HL-60/S4 treated with phorbol 12-myristate 13-acetate at 8.2 ng/mL for 4 days and 3 days (cell line): ENCODE data around the gene CSF2RB.
"Not testable (repeated sequence)": the region's sequence is repeated elsewhere in the genome, so short reads cannot be mapped to it uniquely, and the experiment has no call there.

Source experiments
- in situ Hi-C: fragments of 300-500 bp; cut with MboI; formaldehyde crosslinking; loops from 2 replicates; pipeline ENCODE4 v1.15.0; 2022; ENCODE audit warnings: low sequenced_read_pairs

CSF2RB gene

DNA sequence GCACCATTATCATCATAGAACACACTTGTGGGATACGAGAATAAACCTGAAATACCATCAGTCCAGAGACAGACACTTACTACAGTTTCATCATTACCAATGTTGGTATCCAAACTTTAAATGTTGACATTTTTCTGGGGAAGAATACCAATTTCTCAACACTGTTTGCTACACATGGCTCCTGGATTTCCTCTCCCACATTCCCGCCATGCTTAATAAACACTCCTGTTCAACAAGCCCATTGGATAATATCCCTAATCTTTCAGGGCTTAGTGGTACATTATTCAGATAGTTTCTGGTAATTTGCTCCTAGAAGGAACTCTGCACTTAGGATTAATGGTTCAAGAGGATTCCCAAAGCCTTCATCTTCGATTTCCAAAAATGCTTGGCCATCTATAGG, 48.2 kb downstream of the CSF2RB start:
- in situ Hi-C loops: no loop called here

DNA sequence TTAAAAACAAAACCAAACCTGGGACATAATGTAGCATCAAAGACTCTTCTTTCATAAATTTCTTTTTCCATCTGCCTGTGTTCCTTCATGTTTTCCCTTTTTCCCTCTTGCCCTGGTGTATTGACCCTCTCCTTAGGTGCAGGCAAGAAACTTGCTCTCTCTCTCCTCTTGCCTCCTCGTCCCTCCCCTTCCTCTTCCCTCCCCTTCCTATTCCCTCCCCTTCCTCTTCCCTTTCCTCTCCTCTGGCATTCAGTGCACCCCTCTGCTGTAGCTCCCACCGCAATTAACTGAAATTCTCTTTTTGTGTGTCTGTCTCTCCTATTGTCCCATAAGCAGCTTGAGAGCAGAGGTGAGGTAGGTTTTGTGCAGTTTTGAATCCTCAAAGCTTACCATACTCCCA, 49.9 kb downstream of the CSF2RB start:
- in situ Hi-C loops: no loop called here

DNA sequence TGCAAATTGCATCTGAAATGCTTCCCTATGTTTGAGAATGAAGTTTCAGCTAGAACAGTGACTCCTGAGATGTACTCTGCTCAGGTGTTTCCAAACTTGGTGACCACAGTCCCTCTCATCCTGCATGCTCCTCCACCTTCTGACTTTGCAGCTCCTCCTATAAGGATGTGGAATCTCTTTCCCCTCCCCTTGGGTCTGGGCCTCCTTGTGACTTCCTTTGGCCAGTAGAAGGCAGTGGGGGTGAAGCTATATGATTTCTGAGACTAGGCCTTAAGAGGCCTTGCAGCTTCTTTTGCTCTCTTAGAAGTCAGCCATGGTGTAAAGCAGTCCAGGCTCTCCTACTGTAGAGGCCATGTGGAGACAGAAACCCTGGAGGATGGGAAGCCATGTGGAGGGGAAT, 50.7 kb downstream of the CSF2RB start:
- in situ Hi-C loops: no loop called here

DNA sequence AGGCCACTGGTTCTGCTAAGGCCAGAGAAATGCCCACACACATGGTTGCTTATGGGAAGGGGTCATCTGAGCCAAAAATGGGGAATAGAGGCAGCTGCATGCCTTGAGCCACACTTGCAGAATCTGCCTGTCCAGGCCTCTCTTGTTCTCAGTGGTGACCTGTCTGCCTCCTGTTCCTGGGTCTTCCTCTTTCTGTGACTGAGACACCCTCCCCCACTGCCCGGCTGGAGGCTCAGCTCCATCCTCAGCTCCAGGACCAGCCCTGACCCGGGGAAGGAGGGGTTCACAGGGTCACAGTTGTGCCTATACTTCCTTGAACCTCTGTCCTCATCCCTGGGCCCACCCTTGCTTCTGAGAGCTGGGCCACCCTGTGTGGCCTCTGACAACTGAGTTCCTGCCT, 52.3 kb downstream of the CSF2RB start:
- in situ Hi-C loops: no loop called here

DNA sequence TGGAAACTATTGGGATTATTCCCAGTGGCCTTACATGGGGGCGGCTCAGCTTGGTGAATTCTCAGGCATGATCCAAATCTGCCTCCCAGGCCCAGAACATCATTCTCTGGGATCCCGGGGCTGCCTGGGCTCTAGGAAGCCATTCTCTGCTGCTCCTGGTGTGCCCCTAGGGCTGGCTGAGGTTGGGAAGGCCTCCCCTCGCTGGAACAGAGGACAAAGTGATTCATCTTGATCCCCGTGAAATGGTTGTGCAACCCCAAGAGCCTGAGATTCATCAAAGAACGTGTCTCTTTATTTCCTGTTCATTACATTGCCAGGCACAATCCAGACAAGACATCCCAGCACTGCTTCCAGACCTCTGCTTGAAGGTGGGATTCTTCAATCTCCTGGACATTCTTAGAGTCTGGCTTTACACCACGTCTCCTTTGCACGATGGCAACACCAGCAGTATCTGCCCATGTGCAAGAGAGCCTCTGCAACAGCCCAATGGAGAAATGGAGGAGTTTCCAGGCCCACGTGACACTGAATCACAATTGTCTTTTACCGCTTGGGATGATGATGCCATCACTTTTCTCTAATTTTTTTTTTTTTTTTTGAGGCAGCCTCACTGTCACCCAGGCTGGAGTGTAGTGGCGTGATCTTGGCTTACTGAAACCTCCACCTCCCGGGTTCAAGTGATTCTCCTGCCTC, 53.6 kb downstream of the CSF2RB start:
- in situ Hi-C loops: no loop called here

DNA sequence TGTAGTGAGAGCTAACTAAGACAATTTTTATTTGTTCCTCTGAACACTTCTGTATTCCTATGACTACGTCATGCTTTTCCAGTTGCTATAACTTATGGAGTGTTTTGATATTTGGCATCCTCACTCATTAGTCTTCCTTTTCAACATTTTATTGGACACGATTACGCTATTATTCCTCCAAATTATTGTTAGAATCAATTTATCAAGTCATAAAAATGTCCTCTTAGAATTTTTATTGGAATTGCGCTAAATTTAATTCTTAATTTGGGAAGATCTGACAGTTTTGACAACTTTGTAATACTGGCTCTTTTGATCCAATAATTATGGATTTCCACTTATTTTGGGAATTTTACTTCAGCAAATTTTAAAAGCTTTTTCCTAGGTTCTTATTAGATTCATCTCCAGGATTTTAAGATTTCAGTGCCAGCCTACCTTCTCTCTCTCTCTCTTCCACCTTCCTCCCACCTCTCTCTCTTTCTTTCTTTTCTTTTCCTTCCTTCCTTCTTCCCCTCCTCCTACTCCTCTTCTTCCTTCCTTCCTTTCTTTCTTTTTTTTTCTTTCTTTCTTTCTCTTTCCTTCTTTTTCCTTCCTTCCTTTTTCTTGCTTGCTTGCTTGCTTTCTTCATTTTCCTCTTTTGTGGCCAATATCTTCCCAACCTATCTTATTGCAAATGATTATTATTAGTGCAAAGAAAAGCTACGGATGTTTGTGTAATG, 55.0 kb downstream of the CSF2RB start:
- in situ Hi-C loops: no loop called here

DNA sequence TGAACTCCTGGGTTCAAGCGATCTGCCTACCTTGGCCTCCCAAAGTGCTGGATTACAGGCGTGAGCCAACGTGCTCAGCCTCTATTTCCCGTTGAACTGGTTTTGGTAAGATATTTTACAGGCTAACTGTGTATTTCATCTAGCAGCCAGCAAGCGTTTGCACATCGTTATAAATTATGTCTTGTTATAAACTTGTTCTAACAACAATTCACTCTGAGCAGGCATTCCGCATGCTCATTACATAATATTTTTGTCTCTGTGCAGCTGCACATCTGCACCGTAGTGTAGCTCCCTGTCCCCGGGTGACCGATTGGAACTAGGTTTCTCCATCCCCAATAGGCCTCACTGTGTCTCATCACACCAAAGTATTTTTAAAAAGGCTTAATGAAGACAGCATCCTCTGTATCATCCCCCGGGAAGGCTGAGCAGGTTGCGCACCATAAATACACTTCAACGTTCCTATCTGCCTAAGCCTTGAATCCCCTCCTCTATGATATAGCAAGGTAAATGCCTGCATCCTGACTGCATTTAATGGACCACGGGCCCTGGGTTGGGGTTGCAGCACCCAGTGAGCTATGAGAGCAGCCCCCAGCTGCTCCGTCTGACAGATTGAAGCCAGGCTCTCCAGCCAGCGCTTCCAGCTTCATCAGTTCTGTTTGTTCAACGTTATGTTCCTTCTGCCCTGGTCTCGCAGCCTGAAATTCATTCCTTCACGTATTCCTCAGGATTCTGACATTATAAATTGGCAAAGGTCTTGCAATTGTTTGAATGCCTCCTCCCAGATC, 58.1 kb downstream of the CSF2RB start:
- in situ Hi-C loops: loop anchor here (10.0 kb wide), 1 partner anchor 107 kb away; the partner anchor contains the start of gene NCF4

DNA sequence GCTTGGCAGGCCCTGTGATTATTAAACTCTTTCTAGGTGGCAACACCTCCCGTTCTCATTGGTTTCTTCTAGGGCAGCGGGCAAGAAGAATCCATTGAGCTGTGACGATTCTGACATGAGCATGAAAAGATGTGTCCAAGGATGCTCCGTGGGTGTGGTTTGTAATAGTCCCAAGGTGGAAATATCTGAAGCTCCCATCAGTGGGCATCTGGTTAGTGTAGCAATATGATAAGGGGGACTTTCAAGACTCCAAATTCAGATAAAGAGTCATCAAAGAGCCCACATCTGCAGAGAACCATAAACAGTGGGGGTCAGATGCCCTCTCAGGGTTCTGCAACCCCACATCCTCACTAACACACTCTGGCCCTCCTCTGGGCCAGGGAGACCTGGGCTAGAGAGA, 63.2 kb downstream of the CSF2RB start:
- in situ Hi-C loops: loop anchor here (10.0 kb wide), 1 partner anchor 112 kb away; the partner anchor contains the start of gene NCF4

DNA sequence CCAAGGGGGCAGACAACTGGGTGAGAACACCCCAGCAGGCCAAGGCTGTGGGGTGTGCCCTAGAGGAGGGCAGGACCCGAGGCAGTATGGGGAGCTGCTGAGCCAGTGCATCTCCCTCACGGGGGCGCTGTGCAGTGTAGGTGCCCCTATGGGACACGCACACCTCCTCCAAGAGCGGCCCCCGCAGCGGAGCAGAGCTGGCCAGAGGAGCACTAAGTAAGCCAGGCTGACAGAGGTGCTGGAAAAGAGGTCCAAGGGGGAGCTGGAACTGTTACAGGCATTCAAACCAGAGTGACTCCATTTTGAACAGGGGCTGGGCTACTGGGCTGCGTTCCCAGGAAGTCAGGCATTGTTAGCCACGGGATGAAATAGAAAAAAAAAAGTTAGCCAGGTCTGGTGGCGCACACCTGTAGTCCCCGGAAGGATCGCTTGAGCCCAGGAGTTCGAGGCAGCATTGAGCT, 64.0 kb downstream of the CSF2RB start:
- in situ Hi-C loops: loop anchor here (10.0 kb wide), 1 partner anchor 113 kb away; the partner anchor contains the start of gene NCF4

DNA sequence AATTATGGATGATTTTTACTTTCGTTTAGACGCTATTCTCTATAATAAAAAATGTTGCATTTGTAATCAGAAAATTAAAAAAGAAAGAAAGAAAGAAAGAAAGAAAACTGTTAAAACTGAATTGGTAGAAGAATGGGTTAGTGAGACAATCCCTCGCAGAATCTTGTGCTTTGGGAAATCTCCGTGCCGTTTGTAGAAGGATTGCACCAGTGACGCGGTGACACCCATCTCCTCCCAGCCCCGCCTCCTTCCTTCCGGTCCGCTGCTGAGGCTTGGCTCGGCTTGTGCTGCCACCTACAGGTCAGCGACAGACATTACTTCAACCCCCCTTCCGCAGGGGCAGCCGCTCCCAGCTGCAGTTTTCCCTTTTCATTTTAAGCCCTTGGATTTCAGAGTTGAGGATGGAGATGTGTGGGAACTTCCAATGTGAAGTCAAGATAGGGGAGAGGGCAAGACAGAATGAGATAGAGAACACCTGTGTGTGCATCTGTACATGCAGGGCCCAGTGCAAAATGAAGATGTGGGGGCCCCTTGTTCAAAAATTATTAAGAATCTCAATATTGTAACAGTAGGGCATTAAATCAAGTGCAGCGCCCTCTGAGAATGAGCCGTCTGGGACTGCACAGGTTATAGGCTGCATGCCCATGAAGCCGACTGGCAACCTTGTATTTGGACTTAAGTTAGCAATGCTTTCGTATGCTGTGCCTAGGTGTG, 64.7 kb downstream of the CSF2RB start:
- in situ Hi-C loops: loop anchor here (10.0 kb wide), 1 partner anchor 113 kb away; the partner anchor contains the start of gene NCF4

DNA sequence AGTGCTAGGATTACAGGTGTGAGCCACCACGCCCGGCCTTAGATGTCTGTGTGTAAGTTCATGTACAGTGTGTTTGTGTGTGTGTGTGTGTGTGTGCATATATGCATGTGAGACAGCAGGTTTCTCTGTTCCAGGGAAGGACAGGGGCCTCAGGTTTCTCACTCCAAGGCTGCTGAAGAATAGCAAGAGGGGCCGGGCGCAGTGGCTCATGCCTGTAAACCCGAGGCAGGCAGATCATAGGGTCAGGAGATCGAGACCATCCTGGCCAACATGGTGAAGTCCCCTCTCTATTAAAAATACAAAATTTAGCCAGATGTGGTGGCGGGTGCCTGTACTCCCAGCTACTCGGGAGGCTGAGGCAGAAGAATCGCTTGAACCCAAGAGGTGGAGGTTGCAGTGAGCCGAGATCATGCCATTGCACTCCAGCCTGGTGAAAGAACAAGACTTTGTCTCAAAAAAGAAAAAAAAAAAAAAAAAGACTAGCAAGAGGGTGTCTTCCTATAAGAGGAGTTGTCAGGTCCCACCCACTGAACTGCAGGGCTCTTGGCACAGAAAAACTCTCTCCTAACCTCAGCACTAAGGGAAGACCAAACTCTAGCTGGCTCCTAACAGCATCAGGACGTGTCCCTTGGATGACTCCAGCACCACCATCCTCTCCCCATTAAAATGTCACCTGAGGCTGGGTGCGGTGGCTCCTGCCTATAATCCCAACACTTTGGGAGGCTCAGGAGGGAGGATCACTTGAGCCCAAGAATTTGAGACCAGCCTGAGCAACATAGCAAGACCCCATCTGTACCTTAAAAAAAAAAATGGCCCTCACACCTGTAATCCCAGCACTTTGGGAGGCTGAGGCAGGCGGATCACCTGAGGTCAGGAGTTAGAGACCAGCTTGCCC, 65.8 kb downstream of the CSF2RB start:
- in situ Hi-C loops: loop anchor here (10.0 kb wide), 1 partner anchor 114 kb away; the partner anchor contains the start of gene NCF4

DNA sequence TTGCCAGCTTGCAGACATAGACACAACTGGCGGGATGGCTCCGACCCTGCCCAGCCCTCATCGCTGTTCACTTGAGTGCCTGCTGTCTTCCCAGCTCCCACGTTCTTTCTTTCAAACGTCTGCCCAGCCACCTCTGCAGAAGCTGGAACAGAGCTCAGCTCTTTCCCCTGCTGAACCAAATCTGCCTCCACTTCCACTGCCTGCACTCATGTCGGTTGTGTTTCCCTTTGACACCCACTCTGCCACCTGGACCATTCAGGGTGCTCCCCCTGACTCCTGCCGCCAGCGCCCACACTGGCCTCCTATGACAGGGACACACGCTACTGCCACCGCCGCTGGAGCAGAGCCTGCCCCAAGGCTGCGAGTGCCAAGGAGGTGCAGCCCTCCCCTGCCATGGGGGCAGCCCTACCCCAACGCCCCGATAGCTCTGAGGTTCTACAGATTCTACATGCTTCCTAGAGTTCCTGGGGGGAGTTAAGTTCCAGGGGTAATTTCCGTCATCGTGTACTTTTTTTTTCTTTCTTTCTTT, 67.9 kb downstream of the CSF2RB start:
- in situ Hi-C loops: no loop called here

DNA sequence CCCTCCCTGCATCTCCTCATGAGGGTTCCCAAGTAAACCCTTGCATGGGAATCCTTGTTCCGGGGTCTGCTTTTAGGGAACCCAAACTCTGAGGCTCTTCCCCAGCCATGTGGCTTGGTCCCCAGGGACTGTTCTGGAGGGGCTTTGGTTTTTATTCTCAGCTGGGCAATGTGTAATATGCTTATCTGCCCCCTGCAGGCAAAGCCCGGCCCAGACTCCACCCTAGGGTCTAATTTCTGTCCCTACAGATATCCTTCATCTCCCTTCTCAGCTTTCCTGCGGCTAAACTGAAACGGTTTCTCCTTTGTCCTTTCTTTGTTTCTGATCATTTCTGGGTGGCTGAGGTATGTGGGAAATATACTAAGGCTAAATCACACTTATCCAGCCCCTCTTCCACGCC, 68.7 kb downstream of the CSF2RB start:
- in situ Hi-C loops: no loop called here

DNA sequence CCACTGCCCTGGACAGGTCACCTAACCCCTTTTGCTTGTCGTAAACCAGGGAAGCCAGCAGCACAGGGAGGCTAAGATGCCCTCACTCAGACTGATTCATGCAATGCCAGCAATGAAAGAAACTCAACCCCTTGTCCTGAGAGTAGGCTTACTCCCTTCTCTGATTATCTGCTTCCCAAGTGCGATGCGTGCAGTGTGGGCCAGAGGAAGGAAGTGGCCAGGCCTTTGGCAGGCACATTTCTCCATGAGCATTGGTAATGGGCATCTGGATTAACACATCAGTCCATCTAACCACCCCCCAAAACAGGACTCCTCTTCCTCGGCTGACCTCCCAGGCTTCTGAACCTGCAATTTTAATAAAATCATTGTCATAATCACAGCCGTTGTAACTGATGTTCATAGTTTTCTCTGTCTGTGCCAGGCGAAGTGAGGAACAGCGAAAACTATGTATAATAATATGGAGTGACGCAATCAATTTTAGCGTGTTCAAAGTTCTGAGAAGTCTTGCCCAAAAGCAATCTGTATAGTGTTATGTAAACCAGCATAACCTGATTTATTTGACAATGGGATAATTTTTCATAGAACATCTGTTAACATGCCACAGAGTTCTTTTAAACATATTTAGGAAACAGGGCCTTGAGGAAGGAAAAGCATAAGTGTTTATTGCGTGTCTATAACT, 71.9 kb downstream of the CSF2RB start:
- in situ Hi-C loops: no loop called here

DNA sequence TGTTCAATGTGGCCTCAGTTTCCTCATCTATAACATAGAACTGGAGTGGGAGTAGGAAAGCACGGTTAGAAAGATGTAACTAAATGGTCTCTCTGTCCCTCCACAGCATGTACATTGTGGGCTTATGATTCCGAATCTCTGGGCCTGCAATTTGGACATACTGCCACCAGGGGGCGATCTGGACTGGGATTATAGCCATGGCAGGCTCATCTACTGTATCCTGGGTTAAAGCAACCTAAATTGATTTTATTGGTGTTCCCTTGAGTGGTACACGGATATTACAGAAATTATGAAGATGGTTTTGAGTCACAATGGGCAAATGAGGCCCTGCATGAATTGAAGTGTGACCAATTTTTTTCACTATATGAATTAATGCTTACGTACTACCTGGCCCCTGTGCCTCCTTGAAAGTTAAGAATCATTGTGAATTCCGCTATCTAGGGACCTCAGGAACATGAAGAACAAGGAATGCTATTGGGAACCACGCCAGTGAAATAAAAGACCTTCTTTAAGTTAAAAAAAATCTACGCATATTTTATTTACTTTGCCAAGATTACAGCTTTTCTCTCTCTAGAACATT, 72.9 kb downstream of the CSF2RB start:
- in situ Hi-C loops: no loop called here

DNA sequence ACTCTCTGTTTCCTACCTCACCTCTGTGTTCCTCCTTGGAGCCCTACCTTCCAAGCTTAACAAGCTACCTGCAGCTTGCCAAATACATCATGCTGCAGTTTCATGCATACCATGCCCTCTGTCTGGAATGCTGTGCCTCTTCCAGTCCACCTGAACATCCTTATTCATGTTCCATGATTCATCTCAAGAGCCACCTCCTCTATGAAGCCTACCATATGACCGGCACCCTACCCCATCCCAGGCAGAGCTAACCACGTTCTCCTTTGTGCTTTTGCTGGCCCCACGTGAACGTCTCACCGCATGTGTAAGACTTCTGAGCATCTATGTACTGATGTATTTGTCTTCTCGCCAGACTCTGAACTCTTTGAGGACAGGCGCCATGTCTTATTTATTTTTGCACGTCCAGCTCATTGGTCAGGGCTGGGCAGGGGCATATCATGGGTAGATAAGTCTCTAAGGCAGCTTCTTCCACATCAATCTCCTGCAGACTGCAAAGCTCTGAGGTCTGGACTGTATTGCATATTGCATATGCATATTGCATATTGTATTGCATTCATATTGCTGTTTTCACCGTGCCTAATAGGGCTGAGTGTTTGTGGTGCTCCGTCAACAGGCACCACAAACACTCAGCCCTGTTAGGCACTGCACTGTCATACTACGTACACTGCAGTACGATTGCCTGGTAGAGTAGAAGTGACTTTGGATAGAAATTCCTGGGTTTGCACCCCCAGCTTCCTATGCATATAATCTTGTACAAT, 74.8 kb downstream of the CSF2RB start:
- in situ Hi-C loops: no loop called here

DNA sequence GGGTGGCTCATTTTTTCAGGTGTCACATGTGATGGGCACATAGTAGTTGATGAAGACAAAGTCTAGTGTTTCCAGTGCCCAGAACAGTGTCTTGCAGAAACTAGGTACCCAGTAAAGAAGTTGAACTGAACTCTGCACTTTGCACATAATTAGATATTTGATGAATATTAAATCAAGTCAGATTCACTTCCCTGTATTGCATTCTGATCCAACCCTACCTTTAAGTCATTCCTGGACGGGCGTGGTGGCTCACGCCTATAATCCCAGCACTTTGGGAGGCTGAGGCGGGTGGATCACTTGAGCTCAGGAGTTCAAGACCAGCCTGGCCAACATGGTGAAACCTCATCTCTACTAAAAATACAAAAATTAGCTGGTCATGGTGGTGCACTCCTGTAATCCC, 75.6 kb downstream of the CSF2RB start:
- in situ Hi-C loops: not testable (repeated sequence)
